MCF 10A (cell line): ENCODE data around the gene GEMIN7. TPM values are rescaled to one million over a fixed set of nuclear protein-coding genes. Genes with fewer than 3 reads are reported as not detected.
A peak's percentile ranks its signal among the peaks of the same experiment; 100 is the strongest.

ENCODE experiments used
- BruUV-seq: library from RNA; stranded (reverse); fragments of 400-500 nt; replicated peaks from 2 replicates; lab custom pipeline; 2021; lab: Mats Ljungman, UMichigan
- CTCF ChIA-PET: fragments of 300-600 bp; sonication (Branson Sonifier 250); formaldehyde crosslinking; extraction: SDS; loops from one replicate; lab custom pipeline; 2021; ENCODE audit warnings: antibody characterized with exemption, inconsistent platforms; lab: Yijun Ruan, JAX
- POLR2A ChIA-PET: fragments of 300-600, 350-650 bp; sonication (Branson Sonifier 250); formaldehyde crosslinking; extraction: SDS; loops from one replicate; lab custom pipeline; 2020; ENCODE audit warnings: antibody characterized with exemption, inconsistent platforms; lab: Yijun Ruan, JAX
- DNase-seq: peaks from one replicate; pipeline ENCODE4 v3.0.0-alpha.2; 2018; ENCODE audit not compliant: unreplicated experiment
- H3K27ac Mint-ChIP-seq: one replicate; pipeline ENCODE4 v1.8.0; 2022; ENCODE audit warnings: mild to moderate bottlenecking, low read depth, mixed read lengths; ENCODE audit not compliant: unreplicated experiment
- H3K27me3 Mint-ChIP-seq: one replicate; pipeline ENCODE4 v1.8.0; 2022; ENCODE audit warnings: mixed read lengths; ENCODE audit not compliant: insufficient read depth, unreplicated experiment
- H3K36me3 Mint-ChIP-seq: one replicate; pipeline ENCODE4 v1.8.0; 2022; ENCODE audit warnings: mild to moderate bottlenecking, moderate library complexity, mixed read lengths; ENCODE audit not compliant: insufficient read depth, unreplicated experiment
- H3K4me1 Mint-ChIP-seq: one replicate; pipeline ENCODE4 v1.8.0; 2022; ENCODE audit warnings: mixed read lengths; ENCODE audit not compliant: insufficient read depth, unreplicated experiment
- H3K4me3 Mint-ChIP-seq: one replicate; pipeline ENCODE4 v1.8.0; 2022; ENCODE audit warnings: mild to moderate bottlenecking, moderate library complexity, mixed read lengths; ENCODE audit not compliant: unreplicated experiment
- H3K9me3 Mint-ChIP-seq: one replicate; pipeline ENCODE4 v1.8.0; 2022; ENCODE audit warnings: mixed read lengths; ENCODE audit not compliant: unreplicated experiment
- intact Hi-C: fragments of 100-400 bp; cut with micrococcal nuclease; formaldehyde crosslinking; loops from 2 replicates; pipeline ENCODE4 v1.14.1; 2022
- total RNA-seq: library from RNA; stranded (reverse); gene quantifications from 2 replicates; pipeline ENCODE4 v1.2.3, GENCODE V29; 2022
- TF ChIP-seq, protein P1 (sequence below): fragments of 200-600 bp; IDR thresholded peaks from one replicate; pipeline ENCODE4 v1.8.0; 2022; ENCODE audit warnings: antibody characterized with exemption, mild to moderate bottlenecking; ENCODE audit not compliant: unreplicated experiment

GEMIN7 gene
- total RNA-seq, 1 experiment from 2014 or later, result 21.0 TPM

DNA sequence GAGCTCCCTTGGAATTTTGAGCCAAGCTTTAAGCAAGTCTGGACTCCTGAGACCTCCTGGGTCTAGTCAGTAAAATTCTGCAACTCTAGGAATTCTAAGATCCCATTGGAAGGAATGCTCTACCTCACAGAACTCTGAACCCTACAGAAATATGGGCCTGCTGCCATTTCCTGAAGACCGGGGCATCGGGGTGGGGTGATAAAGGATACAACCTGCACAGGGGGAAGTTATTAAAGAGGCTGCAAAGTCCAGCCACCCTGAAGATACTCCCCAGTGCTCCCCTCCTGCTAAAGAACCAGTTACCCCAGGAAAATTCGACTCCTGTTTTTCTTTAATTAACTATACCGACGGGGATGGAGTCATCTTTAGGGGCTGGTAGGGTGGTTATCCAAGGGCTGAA, 11.5 kb downstream of the GEMIN7 start:
- no peak overlapping the region for H3K4me3 Mint-ChIP-seq
- POLR2A ChIA-PET, result interaction anchor here (0.9 to 4.2 kb wide), 3 partner anchors 13 to 90 kb away, joined by 3 to 102 read pairs (median 10); partner anchors contain the start of genes GEMIN7 and ZNF296
- no peak overlapping the region for H3K27ac Mint-ChIP-seq
- no peaks in the 10 kb centered on the region for H3K9me3 Mint-ChIP-seq
- BruUV-seq, result no TSS peak
- H3K4me1 Mint-ChIP-seq, result peaks cover 21% of the 10 kb centered on the region
- H3K36me3 Mint-ChIP-seq, result peaks cover 32% of the 10 kb centered on the region
- H3K27me3 Mint-ChIP-seq, result no peaks in the 10 kb centered on the region
- CTCF ChIA-PET, result no interaction called here
- intact Hi-C loops, result loop anchor here (5.0 to 10.0 kb wide), 3 partner anchors 87 to 244 kb away; partner anchors contain the start of genes BLOC1S3, EXOC3L2 and TRAPPC6A
- no peak for DNase-seq
- TF ChIP-seq, protein P1, sequence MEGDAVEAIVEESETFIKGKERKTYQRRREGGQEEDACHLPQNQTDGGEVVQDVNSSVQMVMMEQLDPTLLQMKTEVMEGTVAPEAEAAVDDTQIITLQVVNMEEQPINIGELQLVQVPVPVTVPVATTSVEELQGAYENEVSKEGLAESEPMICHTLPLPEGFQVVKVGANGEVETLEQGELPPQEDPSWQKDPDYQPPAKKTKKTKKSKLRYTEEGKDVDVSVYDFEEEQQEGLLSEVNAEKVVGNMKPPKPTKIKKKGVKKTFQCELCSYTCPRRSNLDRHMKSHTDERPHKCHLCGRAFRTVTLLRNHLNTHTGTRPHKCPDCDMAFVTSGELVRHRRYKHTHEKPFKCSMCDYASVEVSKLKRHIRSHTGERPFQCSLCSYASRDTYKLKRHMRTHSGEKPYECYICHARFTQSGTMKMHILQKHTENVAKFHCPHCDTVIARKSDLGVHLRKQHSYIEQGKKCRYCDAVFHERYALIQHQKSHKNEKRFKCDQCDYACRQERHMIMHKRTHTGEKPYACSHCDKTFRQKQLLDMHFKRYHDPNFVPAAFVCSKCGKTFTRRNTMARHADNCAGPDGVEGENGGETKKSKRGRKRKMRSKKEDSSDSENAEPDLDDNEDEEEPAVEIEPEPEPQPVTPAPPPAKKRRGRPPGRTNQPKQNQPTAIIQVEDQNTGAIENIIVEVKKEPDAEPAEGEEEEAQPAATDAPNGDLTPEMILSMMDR, result no peak

DNA sequence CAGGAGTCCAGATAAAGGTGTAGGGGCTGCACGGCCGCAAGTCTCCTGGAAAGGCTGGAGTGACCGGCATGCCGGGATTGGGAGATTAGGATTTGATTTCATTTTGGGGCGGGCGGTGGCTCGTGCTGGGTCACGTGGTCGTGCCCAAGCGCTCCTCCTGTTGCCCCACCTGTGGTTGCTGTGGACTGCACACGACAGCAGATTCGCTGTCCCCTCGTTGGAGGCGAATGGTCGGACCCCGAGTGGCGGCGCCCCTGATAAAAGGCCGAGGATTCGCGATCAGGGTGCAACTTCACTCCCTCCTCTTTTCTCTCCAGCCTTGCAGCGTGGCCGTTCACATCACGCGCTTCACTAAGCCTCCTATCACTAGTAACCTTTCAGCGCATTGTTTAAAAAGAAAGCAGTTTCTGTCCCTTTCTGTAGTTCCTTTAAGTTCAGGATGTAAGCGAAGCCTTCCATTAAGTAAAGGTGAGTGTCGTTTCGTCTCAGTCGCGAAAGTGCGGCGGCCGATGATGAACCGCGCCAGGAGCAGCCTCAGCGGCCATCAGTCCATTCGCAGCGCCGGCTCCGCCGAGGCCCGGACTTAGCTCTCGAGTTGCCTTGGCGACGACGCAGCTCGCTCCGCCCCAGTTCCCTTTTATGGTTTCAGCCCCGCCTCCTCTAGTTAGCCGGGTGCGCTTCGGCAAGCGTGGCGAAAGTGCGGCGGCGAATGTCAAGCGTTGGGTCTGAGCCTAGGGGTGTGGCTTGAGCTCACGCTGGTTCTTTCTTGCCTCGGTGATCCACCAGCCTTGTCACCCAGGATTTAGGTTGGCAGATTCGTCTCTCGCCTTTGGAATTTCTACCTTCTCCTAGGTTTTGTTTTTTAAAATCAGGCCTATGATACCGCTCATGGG, 12.2 kb downstream of the GEMIN7 start:
- Mint-ChIP-seq H3K9me3 (no peaks in the 10 kb centered on the region), H3K36me3 (peaks cover 29% of the 10 kb centered on the region), H3K4me1 (peaks cover 28% of the 10 kb centered on the region), H3K27ac (peak overlapping the region; percentile 98), H3K4me3 (peak overlapping the region; percentile 87), H3K27me3 (no peaks in the 10 kb centered on the region)
- intact Hi-C loops, result loop anchor here (5.0 to 10.0 kb wide), 3 partner anchors 86 to 244 kb away; partner anchors contain the start of genes BLOC1S3, EXOC3L2 and TRAPPC6A
- peak; percentile 99 for DNase-seq
- TF ChIP-seq, protein P1, result no peak
- POLR2A ChIA-PET, result interaction anchor here (0.6 to 4.2 kb wide), 17 partner anchors 8 to 337 kb away, joined by 3 to 102 read pairs (median 4); partner anchors contain the start of genes BLOC1S3, CLASRP, CLPTM1 and GEMIN7
- no TSS peak for BruUV-seq
- CTCF ChIA-PET, result interaction anchor here (0.5 to 1.4 kb wide), 9 partner anchors 14 to 387 kb away, joined by 3 to 5 read pairs (median 3); no protein-coding TSS in a partner anchor

DNA sequence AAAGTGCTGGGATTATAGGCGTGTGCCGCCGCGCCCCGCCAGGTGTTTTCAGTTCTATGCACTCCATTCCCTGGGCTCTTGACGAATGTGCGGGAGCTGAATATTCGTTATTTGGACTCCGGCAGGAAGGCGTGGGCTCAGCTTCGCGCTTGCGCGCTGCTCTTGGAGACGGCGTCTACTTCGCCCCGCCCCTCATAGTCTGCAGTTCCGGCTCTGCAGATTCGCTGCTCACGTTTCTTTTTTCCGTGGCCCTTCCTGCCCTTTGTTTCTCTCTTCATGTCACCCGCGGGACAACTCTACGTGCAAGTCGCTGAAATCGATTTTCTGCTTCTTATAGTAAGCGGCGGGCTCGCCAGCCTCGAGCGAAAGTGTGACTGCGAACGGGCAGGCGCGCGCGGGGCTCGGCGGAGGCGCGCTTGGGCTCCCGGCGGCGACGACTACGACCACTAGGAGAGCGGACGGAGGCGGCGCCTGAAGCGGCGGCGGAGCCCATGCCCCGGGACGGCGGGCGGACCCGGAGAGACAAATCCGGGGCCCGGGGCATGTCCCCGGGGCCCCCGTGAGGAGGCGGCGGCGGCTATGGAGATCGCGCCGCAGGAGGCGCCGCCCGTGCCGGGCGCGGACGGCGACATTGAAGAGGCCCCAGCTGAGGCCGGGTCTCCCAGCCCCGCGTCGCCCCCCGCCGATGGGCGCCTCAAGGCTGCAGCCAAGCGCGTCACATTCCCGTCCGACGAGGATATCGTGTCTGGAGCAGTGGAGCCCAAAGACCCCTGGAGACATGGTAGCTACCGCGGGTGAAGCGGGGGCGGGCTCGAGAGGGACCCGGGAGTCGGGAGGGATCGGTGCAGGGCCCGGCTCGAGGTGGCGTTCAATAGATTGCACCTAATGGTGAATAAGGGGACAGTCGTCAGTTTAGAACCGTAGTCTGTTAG, 14.0 kb downstream of the GEMIN7 start, which contains the start of gene PPP1R37:
Gene PPP1R37, plus strand, starts transcription at position 433 of the 932 bp plus-strand sequence. Its CDS starts 147 bp downstream, at position 580.
- ChIA-PET CTCF (interaction anchor here (0.9 to 1.5 kb wide), 4 partner anchors 15 to 246 kb away, joined by 3 to 4 read pairs (median 4); partner anchors contain the start of genes BLOC1S3 and TRAPPC6A), POLR2A (interaction anchor here (0.5 to 4.2 kb wide), 19 partner anchors 10 to 412 kb away, joined by 3 to 102 read pairs (median 3); partner anchors contain the start of genes BLOC1S3, CLASRP, CLPTM1 and GEMIN7)
- Mint-ChIP-seq H3K27me3 (no peaks in the 10 kb centered on the region), H3K4me3 (peak within 1 kb of the TSS; percentile 87), H3K36me3 (peaks cover 27% of the 10 kb centered on the region), H3K4me1 (peaks cover 45% of the 10 kb centered on the region), H3K9me3 (no peaks in the 10 kb centered on the region), H3K27ac (peak within 1 kb of the TSS; percentile 98)
- DNase-seq, result peak; percentile 99
- BruUV-seq, result no TSS peak
- TF ChIP-seq, protein P1, result no peak
- intact Hi-C loops, result loop anchor here (2.0 to 10.0 kb wide), 4 partner anchors 34 to 242 kb away; partner anchors contain the start of genes BLOC1S3, EXOC3L2 and TRAPPC6A
